Stimulated activated CD8-positive, alpha-beta memory T cell treated with anti-CD3 and anti-CD28 coated beads, Interleukin-4, amount 100 ng/mL, for 48 hours (primary cell): ENCODE data around the gene MAP1B.
A peak's percentile ranks its signal among the peaks of the same experiment; 100 is the strongest.
"Not testable (repeated sequence)": the region's sequence is repeated elsewhere in the genome, so short reads cannot be mapped to it uniquely, and the experiment has no call there.

Experiments
- DNase-seq: peaks from one replicate; pipeline ENCODE4 v3.0.0-alpha.2; 2020

Gene MAP1B

DNA sequence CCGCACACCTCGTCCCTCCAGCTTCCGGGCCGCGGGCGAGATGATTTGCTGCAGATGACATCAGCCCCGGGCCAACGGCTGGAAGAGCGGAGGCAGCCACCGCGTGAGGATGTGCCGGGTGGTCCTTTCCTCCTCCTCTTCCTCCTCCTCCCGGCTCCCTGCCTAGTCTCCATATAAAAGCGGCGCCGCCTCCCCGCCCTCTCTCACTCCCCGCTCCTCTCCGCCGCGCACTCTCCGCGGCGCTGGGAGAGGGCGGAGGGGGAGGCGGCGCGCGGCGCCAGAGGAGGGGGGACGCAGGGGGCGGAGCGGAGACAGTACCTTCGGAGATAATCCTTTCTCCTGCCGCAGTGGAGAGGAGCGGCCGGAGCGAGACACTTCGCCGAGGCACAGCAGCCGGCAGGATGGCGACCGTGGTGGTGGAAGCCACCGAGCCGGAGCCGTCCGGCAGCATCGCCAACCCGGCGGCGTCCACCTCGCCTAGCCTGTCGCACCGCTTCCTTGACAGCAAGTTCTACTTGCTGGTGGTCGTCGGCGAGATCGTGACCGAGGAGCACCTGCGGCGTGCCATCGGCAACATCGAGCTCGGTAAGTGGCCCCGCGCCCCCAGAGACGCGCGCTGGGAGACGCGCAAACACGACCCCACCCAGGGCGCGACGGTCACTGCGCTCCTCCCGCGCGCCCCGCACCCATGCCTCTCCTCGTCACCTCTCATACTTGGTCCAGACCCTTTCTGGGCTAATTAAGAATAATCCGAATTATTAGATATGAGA is at the start of gene MAP1B:
TSS of gene MAP1B (plus strand) at position 345 of the 770 bp plus-strand sequence. CDS start at position 402, 57 bp downstream.
- DNase-seq = no peak

DNA sequence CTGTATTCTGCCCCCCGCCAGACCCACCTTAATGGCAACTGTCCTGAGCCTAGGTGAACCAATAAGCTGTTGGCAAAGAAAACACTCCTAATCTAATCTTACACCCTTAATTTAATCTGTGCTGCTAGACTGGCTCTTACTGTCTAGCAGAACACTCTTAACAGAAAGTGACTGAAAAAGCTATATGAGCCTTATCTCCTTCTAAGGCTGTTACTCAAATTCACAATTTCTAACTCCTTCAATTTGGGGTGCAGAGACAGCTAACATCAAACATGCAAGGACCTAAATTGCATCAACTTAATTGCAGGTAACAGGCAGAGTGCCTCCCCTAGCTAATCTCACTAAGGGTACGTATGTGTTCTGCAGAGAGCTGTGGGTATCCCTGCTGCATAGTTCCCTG is 49.5 kb upstream of the MAP1B start:
- no peak for DNase-seq

DNA sequence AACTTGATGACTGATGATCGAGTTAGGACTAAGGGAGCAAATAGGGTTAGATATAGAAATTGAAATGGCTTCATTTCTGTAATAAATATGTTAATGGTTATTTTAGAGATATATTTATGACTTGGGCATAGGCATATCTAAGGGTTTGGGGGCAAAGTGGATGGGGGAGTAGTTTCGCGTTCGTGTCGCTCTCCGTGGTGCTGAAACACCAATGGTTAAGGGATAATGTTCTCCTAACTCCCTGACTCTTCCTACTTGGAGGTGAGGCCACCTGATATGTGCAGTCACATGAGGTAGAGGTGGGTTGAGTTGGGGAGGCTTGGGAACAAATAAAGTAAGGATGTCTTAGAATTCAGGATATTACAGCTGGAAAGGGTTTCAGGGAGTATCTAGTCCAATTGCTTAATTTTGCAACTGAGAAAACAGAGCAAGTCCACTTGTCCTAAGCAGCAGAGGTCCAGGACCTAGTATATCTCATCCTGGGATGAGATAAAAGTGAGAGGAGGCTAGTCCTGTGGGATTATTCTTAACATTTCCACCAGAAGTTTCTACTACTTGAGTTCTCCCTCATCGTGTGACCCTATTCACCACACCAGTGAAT is 44.0 kb upstream of the MAP1B start:
- peak; percentile 35 for DNase-seq

DNA sequence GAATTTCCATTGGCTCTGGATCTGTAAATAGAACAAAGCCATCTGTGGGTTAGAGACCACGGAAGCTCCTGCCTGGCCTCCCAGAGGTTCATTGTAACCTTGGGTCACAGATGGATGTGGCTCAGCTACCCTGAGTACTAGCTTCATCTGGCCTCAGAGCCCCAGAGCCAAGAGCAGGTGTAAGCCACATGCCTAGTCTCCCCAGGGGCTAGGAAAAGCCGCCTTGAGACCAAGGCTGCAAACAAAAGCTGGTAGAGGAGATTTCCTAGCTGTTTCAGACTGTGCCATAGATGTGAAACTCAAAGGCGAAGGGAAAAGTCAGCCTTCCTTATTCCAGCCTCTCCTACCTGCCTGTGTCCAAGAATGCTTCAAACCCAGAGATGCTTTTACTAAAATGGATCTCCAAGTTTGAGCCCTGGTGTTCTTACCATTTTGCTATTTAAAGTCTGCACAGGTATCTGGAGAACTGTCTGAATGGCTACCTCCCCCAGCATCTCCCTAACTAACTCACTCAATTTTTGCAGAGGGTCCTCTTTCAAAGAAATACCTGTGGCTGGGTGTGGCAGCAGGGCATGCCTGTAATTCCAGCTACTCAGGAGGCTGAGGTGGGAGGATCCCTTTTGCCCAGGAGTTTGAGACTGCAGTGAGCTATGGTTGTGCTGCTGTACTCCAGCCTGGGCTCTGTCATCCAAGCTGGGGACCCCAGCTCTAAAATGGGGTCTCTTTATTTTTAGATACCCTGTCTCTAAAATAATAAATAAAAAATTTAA is 42.3 kb upstream of the MAP1B start:
- no peak for DNase-seq

DNA sequence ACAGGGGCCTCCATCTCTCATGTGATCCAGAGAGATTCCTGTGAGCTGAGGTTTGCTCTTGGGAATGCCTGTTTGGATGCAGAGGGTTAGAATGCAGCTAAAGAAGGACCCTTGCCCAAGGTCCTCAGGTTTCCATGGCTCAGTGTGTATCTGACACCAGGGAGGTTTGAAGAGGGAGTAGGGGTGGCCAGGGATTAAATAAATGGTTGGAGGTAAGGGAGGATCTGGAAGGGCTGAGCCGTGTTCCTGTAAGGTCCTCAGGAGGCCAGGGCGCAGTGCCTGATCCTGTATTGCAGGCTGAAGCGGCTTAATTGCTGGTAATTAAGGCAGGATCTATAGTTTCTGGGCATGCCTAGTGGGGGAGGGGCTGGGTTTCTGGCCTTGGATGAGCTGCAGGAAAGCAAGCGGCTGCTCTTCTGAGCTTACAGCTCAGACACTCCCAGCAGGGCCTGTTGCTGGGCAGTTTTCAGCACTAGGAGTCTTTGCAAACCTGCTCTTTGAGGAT is 41.5 kb upstream of the MAP1B start:
- no peak for DNase-seq

DNA sequence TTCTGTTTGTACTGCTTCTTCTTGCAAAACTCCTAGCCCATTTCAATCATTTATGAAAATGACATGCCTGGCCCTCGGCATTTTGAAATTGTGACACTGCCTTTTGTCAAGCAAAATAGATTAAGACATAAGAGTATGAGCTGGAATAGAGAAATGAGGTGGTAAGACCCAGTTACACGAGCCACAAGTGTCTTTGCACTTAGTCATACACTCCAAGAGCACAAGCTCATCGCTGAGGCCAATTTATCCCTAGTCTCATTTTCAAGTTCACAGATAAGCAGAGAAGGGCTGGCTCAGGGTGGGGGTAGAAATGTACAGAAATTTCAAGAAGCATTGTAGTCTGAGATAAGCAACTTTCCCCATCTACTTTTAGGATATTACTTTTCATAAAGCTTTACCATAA is 40.6 kb upstream of the MAP1B start:
- no peak for DNase-seq

DNA sequence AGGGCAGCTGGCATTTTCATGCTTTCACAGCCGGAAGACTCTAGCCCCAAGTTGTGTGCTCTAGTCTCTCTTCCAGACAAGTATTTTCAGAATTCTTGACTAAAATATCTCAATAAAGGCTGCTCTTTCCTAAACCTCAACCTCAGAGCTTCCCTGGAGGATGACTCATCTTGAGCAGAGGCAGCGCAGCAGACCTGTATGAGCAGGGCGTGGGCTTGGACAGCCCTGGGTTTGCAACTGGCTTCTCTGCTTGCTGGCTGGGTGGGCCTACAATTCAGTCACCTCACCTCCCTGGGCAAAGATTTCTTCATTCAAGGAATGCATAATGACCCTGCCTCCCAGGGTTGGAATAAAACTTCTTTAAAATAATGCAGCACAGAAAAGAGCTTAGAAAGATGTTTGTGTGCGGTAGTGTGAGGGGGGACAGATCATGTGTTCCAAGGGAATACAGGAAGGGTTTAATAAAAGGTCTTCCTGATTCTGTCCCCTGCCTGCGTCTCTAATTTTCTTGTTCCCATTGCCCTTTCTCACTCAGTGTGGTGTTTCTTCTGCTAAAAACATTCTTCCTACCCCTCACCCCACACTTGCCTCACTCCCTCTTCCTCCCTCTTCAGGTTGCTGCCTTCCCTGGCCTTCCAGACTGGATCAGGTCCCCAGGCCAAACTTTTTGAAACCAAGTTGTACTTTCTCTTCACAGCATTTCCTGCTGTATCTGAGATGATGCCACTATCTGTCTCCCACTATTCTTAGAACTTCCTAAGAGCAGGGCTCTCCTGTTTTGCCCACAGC is 39.4 kb upstream of the MAP1B start:
- no peak for DNase-seq

DNA sequence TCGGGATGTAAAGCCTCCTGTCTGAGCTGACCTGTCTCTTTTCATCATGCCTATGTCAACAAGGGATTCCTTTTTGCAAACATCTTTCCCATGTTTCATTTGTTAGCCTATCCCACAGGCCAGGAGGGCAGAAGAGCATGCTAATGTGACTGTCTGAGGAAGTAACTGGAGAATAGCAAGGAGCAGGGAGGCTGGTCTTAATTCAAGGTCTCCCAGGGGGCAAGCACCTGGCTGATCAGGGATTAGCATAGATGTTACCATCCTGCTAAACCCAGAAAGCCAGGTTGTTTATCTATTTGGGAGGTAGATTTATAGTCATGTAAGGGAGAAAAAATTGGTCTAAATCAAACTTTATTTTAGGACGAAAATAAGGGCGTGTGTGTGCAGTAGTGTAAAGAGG is 36.7 kb upstream of the MAP1B start:
- no peak for DNase-seq

DNA sequence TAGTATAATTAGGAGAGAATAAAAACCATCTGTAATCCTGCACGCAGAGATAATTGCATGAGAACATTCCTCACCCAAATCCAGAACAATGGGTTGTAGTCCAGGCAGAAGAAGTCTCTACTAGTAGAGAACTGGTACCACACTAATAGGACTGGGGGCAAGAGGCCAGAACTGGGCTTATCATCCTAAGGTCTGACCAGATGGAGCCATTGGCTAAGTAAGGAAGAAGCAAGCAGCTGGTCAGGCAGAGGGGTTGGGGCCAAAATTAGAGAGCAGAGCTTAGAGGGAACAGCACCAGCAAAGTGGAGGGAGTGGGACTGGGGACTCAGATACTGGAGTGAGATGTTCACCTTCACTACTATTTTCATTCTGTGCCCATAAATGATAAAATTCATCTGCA is 35.4 kb upstream of the MAP1B start:
- DNase-seq = no peak

DNA sequence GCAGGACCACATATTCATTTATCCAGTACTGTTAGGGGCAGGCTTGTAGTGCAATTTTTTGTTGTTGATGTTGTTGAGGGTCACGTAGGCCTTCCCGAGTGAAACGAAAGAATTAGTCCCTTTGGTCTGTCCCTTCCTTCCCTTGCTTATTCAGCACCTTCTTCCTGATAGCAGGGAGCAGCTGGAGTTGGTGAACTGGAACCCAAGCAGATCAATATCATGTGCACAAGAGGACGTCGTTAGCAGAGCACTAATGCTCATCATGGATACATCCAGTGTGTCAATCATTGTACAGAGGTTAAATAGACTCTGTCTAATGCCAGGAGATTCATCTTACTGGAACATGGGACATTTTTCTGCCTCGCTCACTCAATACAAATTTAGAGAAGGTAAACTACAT is 33.0 kb upstream of the MAP1B start:
- no peak for DNase-seq

DNA sequence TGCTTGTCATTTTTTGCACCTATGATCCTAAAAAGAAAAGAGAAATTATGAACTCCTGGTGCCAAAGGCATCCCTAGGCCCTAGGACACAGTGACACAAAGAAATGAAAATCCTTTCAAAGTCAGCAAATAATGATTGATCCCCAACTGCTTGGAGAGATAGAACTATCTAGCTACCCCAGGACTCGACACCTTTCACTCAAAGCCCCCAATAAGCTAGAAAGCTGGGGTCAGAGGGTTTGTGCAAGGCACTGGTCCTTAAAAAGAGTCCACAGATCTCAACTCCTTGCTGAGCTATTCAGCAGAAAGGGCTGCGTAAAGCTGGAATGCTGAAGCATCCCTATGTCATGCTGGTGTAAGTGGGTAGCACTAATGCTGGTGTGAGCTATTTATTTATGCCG is 31.8 kb upstream of the MAP1B start:
- no peak for DNase-seq

DNA sequence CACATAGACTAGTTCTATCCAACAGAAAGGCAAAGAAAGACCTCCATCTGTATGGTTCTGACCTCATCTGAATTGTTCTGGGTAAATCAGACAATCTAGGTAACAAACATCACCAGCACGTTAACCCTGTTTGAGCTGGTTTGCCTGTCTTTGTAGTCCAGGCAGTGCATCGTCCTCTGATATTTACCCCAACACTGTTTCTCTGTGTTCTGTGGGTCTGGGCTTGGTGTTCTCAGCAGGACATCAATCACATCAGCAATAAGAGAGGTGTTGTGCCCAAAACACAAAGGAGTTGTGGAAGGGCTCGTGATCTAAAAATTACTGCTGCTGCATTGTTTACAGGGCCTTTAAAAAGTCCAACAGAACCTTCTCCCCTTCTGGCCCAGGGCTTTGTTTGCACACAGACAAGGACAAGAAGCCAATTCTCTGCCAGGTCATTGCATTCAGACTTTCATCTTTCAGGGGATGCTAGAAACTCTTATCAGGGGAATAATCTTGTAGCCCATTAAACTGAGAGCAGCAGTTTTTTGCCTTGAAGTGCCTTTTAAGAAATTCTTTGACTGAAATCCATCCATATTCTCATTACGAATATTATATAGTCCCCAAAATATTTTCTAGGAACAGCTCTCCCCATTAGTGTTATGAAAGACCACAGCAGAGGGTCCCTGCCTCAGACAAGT is 30.5 kb upstream of the MAP1B start:
- no peak for DNase-seq

DNA sequence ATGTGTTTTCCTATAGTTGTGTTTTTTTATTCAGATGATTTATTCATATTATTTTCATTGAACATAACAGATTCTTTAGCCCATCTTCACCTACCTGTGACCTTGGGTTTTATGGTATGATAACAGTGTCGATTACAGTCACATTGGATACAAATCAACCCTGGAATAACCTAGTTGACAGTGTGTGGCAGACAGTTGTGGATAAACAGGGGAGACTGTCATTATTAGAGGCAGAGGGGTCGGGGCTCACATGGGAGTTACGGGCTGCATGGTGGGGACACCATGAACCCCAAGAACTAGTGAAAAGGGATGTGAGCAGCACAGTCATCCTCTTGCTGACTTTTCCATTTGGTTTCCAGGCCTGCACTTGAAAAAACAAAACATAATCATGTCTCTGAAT is 29.9 kb upstream of the MAP1B start:
- DNase-seq = no peak

DNA sequence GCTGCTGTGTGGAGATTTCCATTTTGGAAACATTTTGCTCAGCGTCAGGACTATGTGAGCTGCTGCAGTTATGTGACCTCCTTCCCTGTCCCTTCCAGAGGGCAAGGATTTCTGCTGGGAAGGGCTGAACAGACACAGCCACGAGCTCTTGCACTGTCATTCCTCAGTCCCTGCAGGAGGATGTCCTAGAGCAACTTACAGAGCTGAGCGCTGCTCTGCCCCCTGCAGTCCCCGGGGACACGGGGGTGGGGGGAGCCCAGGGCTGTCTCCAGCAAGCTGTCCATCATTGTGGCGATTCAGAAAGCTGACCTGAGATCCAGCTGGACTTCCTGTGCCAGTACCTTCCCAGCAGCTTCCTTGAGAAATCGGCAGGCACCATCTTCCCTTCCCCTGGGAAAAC is 28.0 kb upstream of the MAP1B start:
- DNase-seq = no peak

DNA sequence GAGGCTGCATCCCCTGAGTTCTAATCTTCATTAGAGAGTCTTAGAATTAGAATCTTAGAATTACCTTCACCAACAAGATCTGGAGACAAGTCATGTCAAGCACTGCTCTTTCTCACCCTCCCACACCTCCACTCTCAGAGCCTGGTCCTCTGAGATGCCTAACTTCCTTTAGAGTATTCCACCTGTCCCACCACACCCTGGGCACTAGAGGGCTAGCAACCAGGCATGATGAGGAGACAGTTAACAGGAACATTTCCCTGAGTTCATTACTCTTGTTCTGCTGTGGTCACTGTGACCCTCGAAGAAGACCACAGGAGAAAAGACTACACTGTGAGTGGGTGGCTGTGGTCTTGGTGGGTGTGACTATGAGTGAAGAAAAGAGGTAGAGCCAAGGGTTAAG is 25.2 kb upstream of the MAP1B start:
- no peak for DNase-seq

DNA sequence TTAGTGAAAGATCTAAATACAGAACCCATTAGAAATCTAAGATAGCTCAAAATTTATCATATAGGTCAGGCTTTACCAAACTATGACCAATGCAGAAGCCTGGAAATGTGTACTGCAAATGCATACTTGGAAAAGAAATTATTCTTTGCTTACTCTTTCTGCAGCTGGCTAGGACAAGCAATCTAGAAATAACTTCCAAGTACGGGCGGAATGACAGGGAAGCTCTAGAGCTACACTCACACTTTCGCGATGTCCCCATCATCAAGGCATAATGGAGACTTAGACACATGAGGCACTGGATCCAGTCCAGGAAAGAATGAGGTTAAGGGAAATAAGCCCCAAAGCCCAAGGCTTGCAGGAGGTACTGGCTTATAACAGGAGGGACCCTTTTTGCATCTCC is 22.4 kb upstream of the MAP1B start:
- DNase-seq = no peak

DNA sequence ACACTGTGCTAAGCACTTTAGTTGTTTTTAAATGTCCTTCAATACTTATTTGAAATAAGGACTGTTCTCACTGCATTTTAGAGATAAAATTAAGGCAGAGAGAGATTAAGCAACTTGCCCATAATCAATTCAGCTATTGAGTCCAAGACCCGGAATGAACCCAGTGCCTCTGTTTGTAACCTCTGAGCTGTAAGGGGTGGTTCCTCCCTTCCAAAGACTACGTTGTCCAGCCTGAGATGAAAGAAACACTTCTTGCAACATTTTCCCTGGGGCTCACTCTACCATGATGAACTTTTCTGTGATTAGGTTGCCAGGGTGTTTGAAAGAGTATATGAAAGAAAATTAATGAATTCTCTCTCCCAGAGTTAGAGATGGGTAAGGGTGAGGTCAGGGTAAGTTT is 22.0 kb upstream of the MAP1B start:
- no peak for DNase-seq

DNA sequence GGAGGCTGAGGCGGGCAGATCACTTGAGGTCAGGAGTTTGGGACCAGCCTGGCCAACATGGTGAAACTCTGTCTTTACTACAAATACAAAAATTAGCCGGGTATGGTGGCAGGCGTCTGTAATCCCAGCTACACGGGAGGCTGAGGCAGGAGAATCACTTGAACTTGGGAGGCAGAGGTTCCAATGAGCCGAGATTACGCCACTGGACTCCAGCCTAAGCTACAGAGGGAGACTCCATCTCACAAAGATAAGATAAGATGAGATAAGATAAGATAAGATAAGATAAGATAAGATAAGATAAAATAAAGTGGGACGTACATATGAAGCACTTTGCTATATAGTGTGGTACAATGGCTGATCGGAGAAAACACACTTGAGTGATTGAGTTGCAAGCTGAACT is 17.6 kb upstream of the MAP1B start:
- DNase-seq = not testable (repeated sequence)

DNA sequence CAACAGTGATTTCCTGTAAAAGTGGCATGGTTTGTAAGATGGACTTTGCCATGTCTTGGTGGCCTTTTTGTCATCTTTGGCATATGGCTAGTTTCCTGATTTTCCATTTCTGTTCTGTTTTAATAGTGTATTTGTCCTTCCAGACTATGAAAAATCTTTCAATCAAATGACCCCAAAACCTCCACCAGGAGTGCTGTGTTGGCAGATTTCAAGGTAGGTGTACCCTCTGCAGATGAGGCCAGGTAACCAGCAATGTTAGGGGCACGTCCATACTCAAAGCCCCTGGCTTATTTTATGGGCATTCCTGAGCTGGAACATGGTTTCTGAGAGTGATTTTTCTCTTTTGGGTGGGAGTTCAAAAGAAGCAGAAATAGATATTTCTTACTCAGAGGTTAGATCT is 15.2 kb upstream of the MAP1B start:
- DNase-seq = no peak

DNA sequence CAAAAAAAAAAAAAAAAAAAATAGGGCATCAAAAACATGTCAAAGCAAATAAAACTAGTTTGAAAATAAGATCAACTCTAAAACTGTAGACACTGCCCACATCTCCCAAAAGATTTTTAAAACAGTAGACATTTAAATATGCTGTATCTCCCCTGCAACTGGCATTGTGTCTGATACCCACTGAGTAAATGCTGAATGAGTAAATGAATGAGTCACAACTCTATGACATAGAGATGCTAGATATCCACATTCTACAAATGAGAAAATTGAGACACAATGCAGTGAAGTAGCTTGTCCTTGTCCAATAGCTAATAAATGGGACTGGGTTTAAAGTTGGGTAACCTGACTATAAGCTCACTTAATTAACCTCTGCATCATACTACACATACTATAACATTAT is 14.1 kb upstream of the MAP1B start:
- no peak for DNase-seq

DNA sequence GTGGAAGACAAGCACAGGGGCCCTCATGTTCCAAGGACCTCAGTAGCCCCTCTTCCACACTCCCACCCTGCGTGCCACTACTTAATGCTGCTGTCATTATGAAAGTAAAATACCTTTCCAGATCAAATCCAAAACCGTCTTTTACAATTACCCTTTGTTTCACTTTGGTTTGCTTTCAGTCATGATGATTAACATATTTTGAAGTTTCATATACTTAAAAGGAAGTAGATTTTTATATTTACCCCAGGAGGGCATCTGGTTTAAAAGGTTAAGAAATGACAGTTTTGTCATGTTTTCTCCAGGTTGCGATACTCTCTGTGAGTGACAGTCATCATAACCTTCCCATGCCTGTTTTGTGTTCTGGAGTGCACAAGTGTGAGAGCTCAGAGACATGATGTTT is 13.5 kb upstream of the MAP1B start:
- no peak for DNase-seq

DNA sequence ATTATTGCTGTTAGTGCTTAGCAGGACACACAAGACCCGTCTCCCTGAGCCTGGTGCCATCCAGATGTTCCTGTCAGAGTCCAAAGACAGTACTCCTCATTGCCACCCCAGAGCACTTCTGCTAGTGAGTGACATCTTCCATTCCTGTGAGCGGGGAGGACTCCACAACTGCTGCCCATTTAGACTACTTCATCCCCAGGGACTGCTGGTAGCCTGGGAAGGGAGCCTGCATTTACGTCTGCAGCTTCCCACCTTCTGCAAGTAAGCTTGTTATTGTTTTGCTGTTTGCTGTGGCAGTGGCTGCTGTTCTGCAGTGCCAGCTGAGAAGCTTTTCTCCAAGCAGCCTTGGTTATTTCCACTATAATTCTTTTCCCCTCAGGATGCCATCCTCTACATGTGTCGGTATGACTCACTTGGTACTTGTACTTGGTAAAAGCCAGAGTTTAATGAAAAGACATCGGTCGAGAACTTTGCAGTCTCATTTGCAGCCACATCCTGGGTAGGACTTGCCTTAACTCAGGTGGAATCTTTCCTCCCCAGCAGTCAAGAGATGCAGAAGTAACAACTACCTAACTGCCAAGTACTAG is 10.6 kb upstream of the MAP1B start:
- DNase-seq = no peak
